ENCODE data around the gene TXNRD1.

DNA sequence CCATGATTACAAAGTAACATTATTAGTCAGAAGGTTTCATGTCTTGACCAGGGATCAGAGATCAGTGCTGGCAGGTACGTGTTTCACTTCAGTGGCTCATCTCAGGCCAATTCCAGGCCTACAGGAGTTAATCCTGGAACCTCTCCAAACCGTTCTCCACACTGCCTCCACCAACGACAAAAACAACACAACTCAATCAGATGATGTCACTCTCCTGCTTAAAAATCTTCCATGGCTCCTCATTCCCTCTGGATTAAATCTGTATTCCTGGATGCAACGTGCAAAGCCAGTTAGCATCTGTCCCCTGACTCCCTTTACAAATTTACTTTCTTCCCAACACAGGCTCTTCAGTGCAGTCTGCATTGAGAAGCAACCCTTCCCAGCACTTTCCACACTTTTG, 34.3 kb upstream of the TXNRD1 start:
- TF ChIP-seq, protein P1, sequence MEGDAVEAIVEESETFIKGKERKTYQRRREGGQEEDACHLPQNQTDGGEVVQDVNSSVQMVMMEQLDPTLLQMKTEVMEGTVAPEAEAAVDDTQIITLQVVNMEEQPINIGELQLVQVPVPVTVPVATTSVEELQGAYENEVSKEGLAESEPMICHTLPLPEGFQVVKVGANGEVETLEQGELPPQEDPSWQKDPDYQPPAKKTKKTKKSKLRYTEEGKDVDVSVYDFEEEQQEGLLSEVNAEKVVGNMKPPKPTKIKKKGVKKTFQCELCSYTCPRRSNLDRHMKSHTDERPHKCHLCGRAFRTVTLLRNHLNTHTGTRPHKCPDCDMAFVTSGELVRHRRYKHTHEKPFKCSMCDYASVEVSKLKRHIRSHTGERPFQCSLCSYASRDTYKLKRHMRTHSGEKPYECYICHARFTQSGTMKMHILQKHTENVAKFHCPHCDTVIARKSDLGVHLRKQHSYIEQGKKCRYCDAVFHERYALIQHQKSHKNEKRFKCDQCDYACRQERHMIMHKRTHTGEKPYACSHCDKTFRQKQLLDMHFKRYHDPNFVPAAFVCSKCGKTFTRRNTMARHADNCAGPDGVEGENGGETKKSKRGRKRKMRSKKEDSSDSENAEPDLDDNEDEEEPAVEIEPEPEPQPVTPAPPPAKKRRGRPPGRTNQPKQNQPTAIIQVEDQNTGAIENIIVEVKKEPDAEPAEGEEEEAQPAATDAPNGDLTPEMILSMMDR (IDR thresholded peaks at IDR 0.05), result no peak
- TF ChIP-seq POLR2A (IDR thresholded peaks at IDR 0.05) (no peak), EP300 (IDR thresholded peaks at IDR 0.05) (no peak)
